ENCODE data around the gene ZCCHC24. TPM values are rescaled to one million over a fixed set of nuclear protein-coding genes. Genes with fewer than 3 reads are reported as not detected.

The ZCCHC24 gene
- total and polyA plus RNA-seq, 10 donors, result 4.9 to 34.1 (median 23.7) TPM

DNA sequence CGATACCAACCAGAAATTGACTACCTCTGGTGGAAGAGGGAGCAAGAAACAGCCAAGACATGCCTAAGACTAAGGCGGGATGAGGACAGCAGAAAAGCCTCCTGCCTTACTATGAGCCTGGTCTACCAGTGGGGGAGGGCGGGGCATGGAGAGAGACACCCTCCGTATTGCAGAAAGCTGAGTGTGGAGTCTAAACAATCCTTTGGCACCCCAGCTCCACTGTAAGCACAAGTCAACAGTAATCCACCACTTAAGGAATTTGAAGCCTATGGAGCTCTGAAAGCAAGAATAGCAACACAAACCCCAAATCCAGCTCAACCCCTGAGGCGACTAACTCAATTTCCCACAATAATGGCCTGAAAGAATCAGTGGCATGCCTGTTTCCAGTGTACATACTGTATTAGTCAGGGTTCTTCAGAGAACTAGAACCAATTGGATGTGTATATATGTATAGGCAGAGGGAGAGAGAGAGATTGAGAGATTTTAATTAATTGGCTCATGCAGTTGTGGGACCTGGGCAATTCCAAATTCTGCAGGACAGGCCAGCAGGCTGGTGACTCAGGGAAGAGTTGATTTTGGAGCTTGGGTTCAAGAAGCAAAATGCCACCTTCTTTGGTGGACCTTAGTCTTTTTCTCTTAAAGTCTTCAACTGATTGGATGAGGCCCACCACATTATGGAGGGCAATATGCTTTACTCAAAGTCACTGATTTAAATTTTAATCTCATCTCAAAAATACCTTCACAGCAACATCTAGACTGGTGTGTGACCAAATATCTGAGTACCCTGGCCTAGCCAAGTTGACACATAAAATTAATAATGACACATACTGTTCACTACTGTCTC is 84.7 kb downstream of the ZCCHC24 start:
- DNase-seq, result peak; percentile 41

GRCh38 chr10:79359816-79360498 is 85.5 kb downstream of the ZCCHC24 start:
- peaks cover 0 to 41% (median 19%) of the 10 kb centered on the region in 6 donors for H3K4me1 ChIP-seq
- H3K36me3 ChIP-seq, result peaks cover 1 to 29% (median 7%) of the 10 kb centered on the region in 6 donors
- H3K4me3 ChIP-seq, result no peak overlapping the region
- H3K27me3 ChIP-seq (replicated peaks in 1 of 7), result no peaks in the 10 kb centered on the region
- no peak for TF ChIP-seq POLR2AphosphoS5 (IDR thresholded peaks at IDR 0.05)
- no peak for TF ChIP-seq POLR2A (IDR thresholded peaks at IDR 0.05)
- TF ChIP-seq CTCF (IDR thresholded peaks at IDR 0.05 in 8 of 11, conservative IDR thresholded peaks at IDR 0.05 in 3 of 11), result no peak
- intact Hi-C loops (cut with DNase I; ENCODE audit: low total_unique reads), result no loop called here
- peak; percentile 47 for DNase-seq
- peaks cover 0 to 5% (median 0%) of the 10 kb centered on the region in 8 donors for H3K9me3 ChIP-seq
- H3K27ac ChIP-seq, result no peak overlapping the region
- 68 to 80% (median 76%) methylated on average over 6 of the region's 6 CpGs for WGBS, 5 donors

More for the DNA sequence above, 84.7 kb downstream of the ZCCHC24 start:
- TF ChIP-seq POLR2AphosphoS5 (IDR thresholded peaks at IDR 0.05) (no peak), CTCF (IDR thresholded peaks at IDR 0.05 in 8 of 11, conservative IDR thresholded peaks at IDR 0.05 in 3 of 11) (no peak), POLR2A (IDR thresholded peaks at IDR 0.05) (no peak)
- WGBS, 5 donors, result 94 to 97% (median 95%) methylated on average over 5 of the region's 5 CpGs
- Histone ChIP-seq H3K4me3 (no peak overlapping the region), H3K9me3 (peaks cover 0 to 5% (median 0%) of the 10 kb centered on the region in 8 donors), H3K36me3 (peaks cover 0 to 22% (median 2%) of the 10 kb centered on the region in 6 donors), H3K27ac (no peak overlapping the region), H3K27me3 (replicated peaks in 1 of 7) (no peaks in the 10 kb centered on the region), H3K4me1 (peaks cover 0 to 34% (median 14%) of the 10 kb centered on the region in 6 donors)
- intact Hi-C loops (cut with DNase I; ENCODE audit: low total_unique reads), result no loop called here

DNA sequence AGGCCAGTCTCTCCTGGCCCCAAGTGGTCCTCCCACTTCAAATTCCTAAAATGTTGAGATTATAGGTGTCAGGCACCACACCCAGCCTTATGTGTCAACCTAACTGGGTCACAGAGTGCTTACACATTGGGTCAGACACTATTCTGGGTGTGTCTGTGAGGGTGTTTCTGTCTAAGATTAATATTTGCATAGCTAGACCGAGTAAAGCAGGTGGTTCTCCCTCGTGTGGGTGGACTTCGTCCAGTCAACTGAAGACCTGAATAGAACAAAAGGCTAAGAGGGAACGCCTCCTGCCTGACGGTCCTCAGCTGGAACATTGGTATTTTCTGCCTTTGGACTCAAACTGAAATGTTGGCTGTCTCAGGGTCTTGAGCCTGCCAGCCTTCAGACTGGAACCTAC is 86.6 kb downstream of the ZCCHC24 start:
- DNase-seq, result peak; percentile 12
- WGBS, 5 donors, result 67 to 84% (median 73%) methylated on average over 5 of the region's 5 CpGs

More for the DNA sequence above, 86.6 kb downstream of the ZCCHC24 start:
- Histone ChIP-seq H3K4me1 (peaks cover 3 to 53% (median 29%) of the 10 kb centered on the region in 6 donors), H3K27me3 (replicated peaks in 1 of 7) (no peaks in the 10 kb centered on the region), H3K4me3 (no peak overlapping the region), H3K9me3 (no peaks in the 10 kb centered on the region), H3K36me3 (peaks cover 2 to 41% (median 19%) of the 10 kb centered on the region in 6 donors), H3K27ac (no peak overlapping the region)
- intact Hi-C loops (cut with DNase I; ENCODE audit: low total_unique reads), result no loop called here
- TF ChIP-seq CTCF (IDR thresholded peaks at IDR 0.05 in 8 of 11, conservative IDR thresholded peaks at IDR 0.05 in 3 of 11) (no peak), POLR2AphosphoS5 (IDR thresholded peaks at IDR 0.05) (no peak), POLR2A (IDR thresholded peaks at IDR 0.05) (no peak)
